ENCODE data around the gene PKLR. TPM values are rescaled to one million over a fixed set of nuclear protein-coding genes. Genes with fewer than 3 reads are reported as not detected.
"Not testable (repeated sequence)": the region's sequence is repeated elsewhere in the genome, so short reads cannot be mapped to it uniquely, and the experiment has no call there.

The PKLR gene
- total RNA-seq (not detected), polyA plus RNA-seq (not detected)

DNA sequence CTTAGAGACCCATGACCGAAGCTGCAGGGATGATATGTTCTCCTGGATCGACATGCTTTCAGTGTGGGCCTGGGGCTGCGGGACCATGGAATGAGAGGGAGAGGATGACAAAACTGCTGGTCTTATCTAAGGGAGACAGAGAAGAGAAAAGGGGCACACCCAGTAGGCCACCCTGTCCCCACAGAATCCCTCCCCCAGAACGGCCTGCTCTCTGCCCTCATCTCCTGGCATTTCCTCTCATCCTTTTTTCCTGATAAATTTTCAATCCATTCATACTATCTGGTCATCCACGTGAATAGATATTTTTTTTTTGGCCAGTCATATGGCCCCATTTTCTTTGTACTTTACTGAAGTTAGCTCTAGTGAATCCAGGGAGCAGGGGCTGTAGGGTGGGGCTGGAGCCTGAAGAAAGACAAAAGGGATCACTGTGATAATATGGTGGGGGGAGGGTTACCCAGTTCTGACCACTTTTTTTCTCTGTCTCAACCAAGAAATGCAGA lies at the start of gene PKLR:
TSS of gene PKLR (minus strand) at position 97 of the 500 bp plus-strand sequence. CDS start at position 54, 43 bp downstream.
- POLR2A ChIA-PET: no interaction called here
- no peak for DNase-seq
- Mint-ChIP-seq H3K4me1 (no peaks in the 10 kb centered on the region), H3K4me3 (no peak within 1 kb of the TSS), H3K9me3 (peaks cover 0 to 1% (median 0%) of the 10 kb centered on the region in 5 donors), H3K36me3 (peaks cover 0 to 1% (median 0%) of the 10 kb centered on the region in 3 donors), H3K27ac (no peak within 1 kb of the TSS), H3K27me3 (peaks cover 9 to 18% of the 10 kb centered on the region in 2 donors)
- Histone ChIP-seq H3K4me1 (ENCODE audit: insufficient read depth, low read length) (no peaks in the 10 kb centered on the region), H3K9me3 (ENCODE audit: low read length) (no peaks in the 10 kb centered on the region), H3K27me3 (ENCODE audit: insufficient read depth, low read length, poor library complexity, severe bottlenecking) (no peaks in the 10 kb centered on the region), H3K27ac (ENCODE audit: low read depth, low read length) (peak within 1 kb of the TSS; percentile 43), H3K36me3 (ENCODE audit: insufficient read depth, low read length) (no peaks in the 10 kb centered on the region), H3K4me3 (ENCODE audit: low read length) (no peak within 1 kb of the TSS)
- CTCF ChIA-PET: no interaction called here

DNA sequence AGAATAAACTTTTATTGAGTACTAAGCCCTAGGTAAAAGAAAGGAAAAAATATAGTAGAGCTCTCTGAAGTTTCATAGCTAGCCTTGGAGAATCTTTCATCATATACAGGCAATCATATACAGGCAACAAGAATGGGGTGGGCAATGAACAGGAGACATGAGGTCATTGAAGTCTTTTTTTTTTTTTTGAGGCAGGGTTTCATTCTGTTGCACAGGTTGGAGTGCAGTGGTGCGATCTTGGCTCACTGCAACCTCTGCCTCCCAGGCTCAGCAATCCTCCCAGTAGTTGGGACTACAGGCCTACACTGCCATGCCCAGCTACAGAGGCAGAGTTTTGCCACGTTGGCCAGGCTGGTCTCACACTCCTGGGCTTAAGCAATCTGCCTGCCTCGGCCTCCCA lies 41.6 kb upstream of the PKLR start:
- Histone ChIP-seq H3K9me3 (ENCODE audit: low read length) (no peaks in the 10 kb centered on the region), H3K4me3 (ENCODE audit: low read length) (no peak overlapping the region), H3K27ac (ENCODE audit: low read depth, low read length) (no peak overlapping the region), H3K27me3 (ENCODE audit: insufficient read depth, low read length, poor library complexity, severe bottlenecking) (no peaks in the 10 kb centered on the region), H3K36me3 (ENCODE audit: insufficient read depth, low read length) (peaks cover 69% of the 10 kb centered on the region), H3K4me1 (ENCODE audit: insufficient read depth, low read length) (no peaks in the 10 kb centered on the region)
- ChIA-PET POLR2A (no interaction called here), CTCF (interaction anchor here (1.1 kb wide), 1 partner anchor 92 kb away, joined by 4 read pairs; no protein-coding TSS in a partner anchor)
- H3K9me3 Mint-ChIP-seq: no peaks in the 10 kb centered on the region
- H3K4me1 Mint-ChIP-seq: no peaks in the 10 kb centered on the region
- no peak overlapping the region for H3K4me3 Mint-ChIP-seq
- H3K27ac Mint-ChIP-seq: peak overlapping the region in 1 of 8 donors; percentile 10
- peaks cover 0 to 1% of the 10 kb centered on the region in 2 donors for H3K27me3 Mint-ChIP-seq
- H3K36me3 Mint-ChIP-seq: peaks cover 2 to 89% (median 40%) of the 10 kb centered on the region in 3 donors
- no peak for DNase-seq

DNA sequence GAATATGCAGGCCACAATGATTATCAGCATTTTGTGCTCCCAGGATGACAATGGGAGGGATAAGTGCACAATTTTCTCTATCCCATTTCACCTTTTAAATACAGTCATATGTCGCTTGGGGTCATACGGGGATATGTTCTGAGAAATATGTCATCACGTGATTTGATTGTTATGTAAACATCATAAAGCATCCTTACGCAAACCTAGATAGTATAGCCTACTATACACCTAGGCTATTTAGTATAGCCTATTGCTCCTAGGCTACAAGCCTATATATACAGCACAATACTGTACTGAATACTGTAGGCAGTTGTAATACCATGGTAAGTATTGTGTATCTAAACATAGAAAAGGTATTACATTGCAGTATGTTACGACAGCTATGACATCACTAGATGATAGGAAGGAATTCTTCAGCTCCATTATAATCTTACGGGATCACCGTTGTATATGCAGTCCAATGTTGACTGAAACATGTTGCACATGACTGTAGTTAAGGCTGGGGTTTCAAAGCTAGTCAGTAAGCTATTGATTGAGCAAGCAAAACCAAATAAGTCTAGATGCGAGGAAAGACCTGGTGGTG lies 38.4 kb upstream of the PKLR start:
- POLR2A ChIA-PET: interaction anchor here (0.6 kb wide), 1 partner anchor 33 kb away, joined by 5 read pairs; no protein-coding TSS in a partner anchor
- DNase-seq: no peak
- no peaks in the 10 kb centered on the region for H3K4me1 Mint-ChIP-seq
- H3K36me3 Mint-ChIP-seq: peaks cover 5 to 88% (median 34%) of the 10 kb centered on the region in 3 donors
- CTCF ChIA-PET: interaction anchor here (1.9 kb wide), 1 partner anchor 89 kb away, joined by 8 read pairs; no protein-coding TSS in a partner anchor
- no peak overlapping the region for H3K4me3 Mint-ChIP-seq
- no peaks in the 10 kb centered on the region for H3K27me3 ChIP-seq (ENCODE audit: insufficient read depth, low read length, poor library complexity, severe bottlenecking)
- peaks cover 55% of the 10 kb centered on the region for H3K36me3 ChIP-seq (ENCODE audit: insufficient read depth, low read length)
- peaks cover 0 to 1% of the 10 kb centered on the region in 2 donors for H3K27me3 Mint-ChIP-seq
- H3K9me3 Mint-ChIP-seq: no peaks in the 10 kb centered on the region
- no peaks in the 10 kb centered on the region for H3K4me1 ChIP-seq (ENCODE audit: insufficient read depth, low read length)
- no peak overlapping the region for H3K4me3 ChIP-seq (ENCODE audit: low read length)
- no peak overlapping the region for H3K27ac ChIP-seq (ENCODE audit: low read depth, low read length)
- no peaks in the 10 kb centered on the region for H3K9me3 ChIP-seq (ENCODE audit: low read length)
- peak overlapping the region in 2 of 8 donors; percentile 11 to 48 for H3K27ac Mint-ChIP-seq

DNA sequence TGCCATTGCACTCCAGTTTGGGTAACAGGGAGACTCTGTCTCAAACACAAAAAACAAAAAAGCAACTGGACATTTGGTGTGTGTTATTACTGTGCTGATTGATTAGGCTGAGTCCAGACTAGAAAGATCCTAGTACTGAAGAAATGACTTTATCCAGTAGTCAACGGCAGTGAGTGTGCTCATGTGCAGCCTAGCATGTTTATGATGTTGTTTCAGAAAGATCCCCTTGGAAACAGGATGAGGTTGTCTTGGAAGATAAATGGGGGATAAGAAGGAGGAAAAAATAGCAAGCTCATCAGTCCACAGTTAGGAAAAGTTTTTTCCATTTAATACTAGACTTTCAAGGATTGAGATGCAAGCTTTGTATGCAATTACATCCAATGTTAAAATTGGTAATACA lies 33.7 kb upstream of the PKLR start:
- ChIA-PET CTCF (interaction anchor here (1.0 to 1.8 kb wide), 3 partner anchors 11 to 85 kb away, joined by 3 to 7 read pairs (median 3); no protein-coding TSS in a partner anchor), POLR2A (no interaction called here)
- peaks cover 31% of the 10 kb centered on the region for H3K36me3 ChIP-seq (ENCODE audit: insufficient read depth, low read length)

DNA sequence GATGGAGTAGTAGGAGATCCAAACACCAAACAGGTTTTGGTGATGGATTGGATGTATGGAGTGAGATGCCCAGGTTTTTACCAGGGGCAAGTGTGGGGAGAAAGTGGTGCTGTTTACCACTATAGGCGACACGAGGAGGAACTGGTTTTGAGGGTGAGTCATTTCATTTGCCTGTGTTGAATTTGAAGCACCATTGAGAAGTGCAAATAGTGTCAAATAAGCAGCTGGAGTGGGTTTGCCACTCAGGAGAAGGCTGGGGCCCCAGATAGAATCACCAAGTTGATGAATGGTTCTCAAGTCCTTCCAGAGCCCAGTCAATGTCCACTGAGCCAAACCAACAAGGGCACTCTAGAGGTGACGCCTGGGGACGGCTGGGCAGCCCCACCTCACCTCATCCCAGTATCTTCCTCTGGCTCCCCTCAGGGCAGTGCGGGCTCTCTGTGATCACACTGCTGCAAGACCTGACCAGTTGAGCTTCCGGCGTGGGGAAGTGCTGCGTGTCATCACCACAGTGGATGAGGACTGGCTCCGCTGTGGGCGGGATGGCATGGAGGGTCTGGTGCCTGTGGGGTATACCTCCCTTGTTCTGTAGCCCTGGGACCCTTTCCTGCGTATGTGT lies 28.9 kb upstream of the PKLR start:
- H3K27ac ChIP-seq (ENCODE audit: low read depth, low read length): no peak overlapping the region
- Mint-ChIP-seq H3K36me3 (peaks cover 0 to 32% (median 7%) of the 10 kb centered on the region in 3 donors), H3K9me3 (peaks cover 0 to 2% (median 0%) of the 10 kb centered on the region in 5 donors), H3K4me1 (peaks cover 7 to 11% (median 10%) of the 10 kb centered on the region in 3 donors), H3K27ac (peak overlapping the region in 2 of 8 donors; percentile 2 to 92), H3K27me3 (peaks cover 0 to 2% of the 10 kb centered on the region in 2 donors), H3K4me3 (peak overlapping the region in 1 of 7 donors; percentile 16)
- no peak overlapping the region for H3K4me3 ChIP-seq (ENCODE audit: low read length)
- DNase-seq: no peak
- H3K9me3 ChIP-seq (ENCODE audit: low read length): no peaks in the 10 kb centered on the region
- ChIA-PET CTCF (no interaction called here), POLR2A (no interaction called here)
- no peaks in the 10 kb centered on the region for H3K4me1 ChIP-seq (ENCODE audit: insufficient read depth, low read length)
- H3K36me3 ChIP-seq (ENCODE audit: insufficient read depth, low read length): peaks cover 5% of the 10 kb centered on the region
- no peaks in the 10 kb centered on the region for H3K27me3 ChIP-seq (ENCODE audit: insufficient read depth, low read length, poor library complexity, severe bottlenecking)

More for the DNA sequence above, 33.7 kb upstream of the PKLR start:
- no peaks in the 10 kb centered on the region for H3K9me3 ChIP-seq (ENCODE audit: low read length)
- peaks cover 0 to 1% of the 10 kb centered on the region in 2 donors for H3K27me3 Mint-ChIP-seq
- H3K27ac ChIP-seq (ENCODE audit: low read depth, low read length): no peak overlapping the region
- H3K27ac Mint-ChIP-seq: no peak overlapping the region
- DNase-seq: no peak
- H3K4me1 ChIP-seq (ENCODE audit: insufficient read depth, low read length): no peaks in the 10 kb centered on the region
- H3K4me3 Mint-ChIP-seq: no peak overlapping the region
- H3K9me3 Mint-ChIP-seq: peaks cover 0 to 2% (median 0%) of the 10 kb centered on the region in 5 donors
- no peak overlapping the region for H3K4me3 ChIP-seq (ENCODE audit: low read length)
- peaks cover 5 to 68% (median 25%) of the 10 kb centered on the region in 3 donors for H3K36me3 Mint-ChIP-seq
- H3K27me3 ChIP-seq (ENCODE audit: insufficient read depth, low read length, poor library complexity, severe bottlenecking): no peaks in the 10 kb centered on the region
- no peaks in the 10 kb centered on the region for H3K4me1 Mint-ChIP-seq

DNA sequence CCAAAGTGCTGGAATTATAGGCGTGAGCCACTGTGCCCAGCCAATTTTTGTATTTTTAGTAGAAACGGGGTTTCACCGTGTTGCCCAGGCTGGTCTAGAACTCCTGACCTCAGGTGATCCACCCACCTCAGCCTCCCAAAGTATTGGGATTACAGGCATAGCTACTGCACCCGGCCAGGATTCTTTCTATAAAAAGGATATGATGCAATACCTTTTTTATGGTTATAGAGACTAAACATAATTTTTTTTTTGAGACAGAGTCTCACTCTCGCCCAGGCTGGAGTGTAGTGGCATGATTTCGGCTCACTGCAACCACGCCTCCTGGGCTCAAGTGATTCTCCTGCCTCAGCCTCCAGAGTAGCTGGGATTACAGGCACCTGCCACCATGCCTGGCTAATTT lies 27.6 kb upstream of the PKLR start:
- H3K27ac ChIP-seq (ENCODE audit: low read depth, low read length); H3K36me3 ChIP-seq (ENCODE audit: insufficient read depth, low read length); H3K4me1 ChIP-seq (ENCODE audit: insufficient read depth, low read length); POLR2A ChIA-PET; H3K9me3 Mint-ChIP-seq; DNase-seq; H3K4me3 Mint-ChIP-seq; H3K27me3 ChIP-seq (ENCODE audit: insufficient read depth, low read length, poor library complexity, severe bottlenecking); H3K4me3 ChIP-seq (ENCODE audit: low read length); H3K9me3 ChIP-seq (ENCODE audit: low read length); H3K27me3 Mint-ChIP-seq; H3K27ac Mint-ChIP-seq: not testable (repeated sequence)
- Mint-ChIP-seq H3K4me1 (peaks cover 7 to 15% (median 10%) of the 10 kb centered on the region in 3 donors), H3K36me3 (peaks cover 0 to 27% (median 7%) of the 10 kb centered on the region in 3 donors)
- CTCF ChIA-PET: interaction anchor here (3.4 kb wide), 1 partner anchor 78 kb away, joined by 15 read pairs; no protein-coding TSS in a partner anchor

DNA sequence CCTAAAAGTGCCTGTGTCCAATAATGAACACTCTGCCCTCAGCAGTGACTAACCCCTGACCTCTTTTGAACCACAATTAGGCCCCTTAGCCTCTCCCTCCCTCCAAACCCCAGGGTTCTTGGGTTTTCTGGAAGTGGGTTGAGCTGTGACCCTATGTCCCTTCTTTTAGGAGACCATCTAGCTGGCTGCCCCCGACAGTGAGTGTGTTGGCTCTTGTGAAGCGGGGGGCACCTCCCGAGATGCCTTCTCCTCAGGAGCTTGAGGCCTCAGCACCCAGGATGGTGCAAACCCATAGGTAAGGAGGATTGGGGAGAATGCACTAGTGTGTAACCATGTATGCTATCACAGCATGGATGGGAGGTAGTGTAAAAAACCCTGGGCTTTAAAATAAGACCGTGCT lies 26.7 kb upstream of the PKLR start:
- H3K4me3 ChIP-seq (ENCODE audit: low read length): no peak overlapping the region
- peaks cover 3% of the 10 kb centered on the region for H3K4me1 ChIP-seq (ENCODE audit: insufficient read depth, low read length)
- POLR2A ChIA-PET: no interaction called here
- no peak overlapping the region for H3K27ac ChIP-seq (ENCODE audit: low read depth, low read length)
- Mint-ChIP-seq H3K4me3 (peak overlapping the region in 2 of 7 donors; percentile 65 to 69), H3K4me1 (peaks cover 7 to 15% (median 10%) of the 10 kb centered on the region in 3 donors), H3K36me3 (peaks cover 0 to 22% (median 4%) of the 10 kb centered on the region in 3 donors), H3K27me3 (peaks cover 0 to 2% of the 10 kb centered on the region in 2 donors), H3K9me3 (peaks cover 0 to 2% (median 0%) of the 10 kb centered on the region in 5 donors), H3K27ac (peak overlapping the region in 1 of 8 donors; percentile 62)
- CTCF ChIA-PET: interaction anchor here (3.4 kb wide), 1 partner anchor 77 kb away, joined by 15 read pairs; no protein-coding TSS in a partner anchor
- H3K27me3 ChIP-seq (ENCODE audit: insufficient read depth, low read length, poor library complexity, severe bottlenecking): no peaks in the 10 kb centered on the region
- H3K36me3 ChIP-seq (ENCODE audit: insufficient read depth, low read length): peaks cover 5% of the 10 kb centered on the region
- no peaks in the 10 kb centered on the region for H3K9me3 ChIP-seq (ENCODE audit: low read length)
- no peak for DNase-seq

DNA sequence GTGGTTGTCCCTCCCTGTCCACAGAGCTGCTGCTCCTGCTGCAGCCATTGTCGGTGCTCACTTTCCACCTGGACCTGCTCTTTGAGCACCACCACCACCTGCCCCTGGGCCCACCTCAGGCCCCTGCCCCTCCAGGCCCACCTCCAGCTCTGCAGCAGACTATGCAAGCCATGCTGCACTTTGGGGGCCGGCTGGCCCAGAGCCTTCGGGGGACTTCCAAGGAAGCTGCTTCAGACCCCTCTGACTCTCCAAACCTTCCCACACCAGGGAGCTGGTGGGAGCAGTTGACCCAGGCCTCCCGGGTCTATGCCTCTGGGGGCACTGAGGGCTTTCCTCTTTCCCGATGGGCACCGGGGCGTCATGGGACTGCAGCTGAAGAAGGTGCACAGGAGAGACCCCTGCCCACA lies 25.4 kb upstream of the PKLR start:
- Mint-ChIP-seq H3K27me3 (peaks cover 0 to 2% of the 10 kb centered on the region in 2 donors), H3K27ac (peak overlapping the region in 1 of 8 donors; percentile 62), H3K4me3 (peak overlapping the region in 1 of 7 donors; percentile 59), H3K4me1 (peaks cover 15 to 23% (median 15%) of the 10 kb centered on the region in 3 donors), H3K9me3 (peaks cover 0 to 2% (median 0%) of the 10 kb centered on the region in 5 donors), H3K36me3 (peaks cover 0 to 22% (median 4%) of the 10 kb centered on the region in 3 donors)
- Histone ChIP-seq H3K36me3 (ENCODE audit: insufficient read depth, low read length) (peaks cover 5% of the 10 kb centered on the region), H3K4me3 (ENCODE audit: low read length) (no peak overlapping the region), H3K27ac (ENCODE audit: low read depth, low read length) (no peak overlapping the region), H3K27me3 (ENCODE audit: insufficient read depth, low read length, poor library complexity, severe bottlenecking) (no peaks in the 10 kb centered on the region), H3K4me1 (ENCODE audit: insufficient read depth, low read length) (peaks cover 9% of the 10 kb centered on the region), H3K9me3 (ENCODE audit: low read length) (no peaks in the 10 kb centered on the region)
- ChIA-PET CTCF (interaction anchor here (0.9 to 3.4 kb wide), 2 partner anchors 76 to 82 kb away, joined by 3 to 15 read pairs; no protein-coding TSS in a partner anchor), POLR2A (no interaction called here)
- DNase-seq: no peak
